B cell (primary cell): Measurements from ENCODE around the gene GPR146. TPM values are rescaled to one million over a fixed set of nuclear protein-coding genes. Genes with fewer than 3 reads are reported as not detected.
A peak's percentile ranks its signal among the peaks of the same experiment; 100 is the strongest.

Source experiments
- ATAC-seq: fragments of 200-7000 bp; cut with Tn5 transposase; one replicate; pipeline ENCODE4 v1.10.0; 2021; ENCODE audit warnings: low read depth, mild to moderate bottlenecking, moderate number of reproducible peaks, moderate library complexity
- CTCF ChIA-PET: fragments of 350-600 bp; sonication (Branson Sonifier 250); formaldehyde crosslinking; loops from one replicate; lab custom pipeline; 2021; ENCODE audit warnings: antibody characterized with exemption, inconsistent platforms; lab: Charles Lee
- POLR2A ChIA-PET: fragments of 350-600 bp; sonication (Branson Sonifier 250); formaldehyde crosslinking; loops from one replicate; lab custom pipeline; 2021; ENCODE audit warnings: antibody characterized with exemption; lab: Charles Lee
- DNase-seq: peaks from one replicate; pipeline ENCODE4 v3.0.0; 2013
- H2AFZ ChIP-seq: 2 replicates; pipeline ENCODE4 v1.6.1; 2012; ENCODE audit warnings: mild to moderate bottlenecking, low read depth, low read length; ENCODE audit not compliant: insufficient read depth, poor library complexity, severe bottlenecking
- H3K27ac ChIP-seq, 2 donors: 1 replicate in 1 of 2; 2 replicates in 1 of 2; pipeline ENCODE4 v1.5.1; 2012 to 2013; ENCODE audit warnings: low read length in 2 of 2, mild to moderate bottlenecking in 2 of 2, moderate library complexity in 1 of 2
- H3K27me3 ChIP-seq, 4 experiments: fragments of 200-600 bp in 1 of 4; sonication (generic) in 1 of 4; replicated peaks in 1 of 4; 1 replicate in 2 of 4; 2 replicates in 2 of 4; pipeline versions ENCODE4 v1.6.1 to v1.7.0; 2013 to 2016; ENCODE audit warnings: low read length in 3 of 4, mild to moderate bottlenecking in 2 of 4, mixed read lengths in 1 of 4, moderate library complexity in 1 of 4; ENCODE audit not compliant: insufficient read depth in 4 of 4, control insufficient read depth in 3 of 4; ENCODE audit errors: control extremely low read depth in 1 of 4
- H3K36me3 ChIP-seq, 2 experiments: replicated peaks in 1 of 2; 1 replicate in 1 of 2; 2 replicates in 1 of 2; pipeline versions ENCODE4 v1.6.1 to v1.7.1; 2013; ENCODE audit warnings: low read length in 1 of 2; ENCODE audit not compliant: insufficient read depth in 2 of 2, control insufficient read depth in 1 of 2; ENCODE audit errors: control extremely low read depth in 1 of 2, extremely low read depth in 1 of 2
- H3K4me1 ChIP-seq, 2 donors: fragments of 200-600 bp in 1 of 2; sonication (generic) in 1 of 2; 1 replicate in 1 of 2; 2 replicates in 1 of 2; pipeline versions ENCODE4 v1.5.1 to v1.6.1; 2013 to 2017; ENCODE audit warnings: low read length in 2 of 2; ENCODE audit not compliant: control insufficient read depth in 2 of 2, insufficient read depth in 2 of 2
- H3K4me2 ChIP-seq: replicated peaks from 2 replicates; pipeline ENCODE3; 2012; ENCODE audit warnings: mild to moderate bottlenecking, low read depth, low read length; ENCODE audit not compliant: poor library complexity, severe bottlenecking
- H3K4me3 ChIP-seq, 5 experiments: fragments of 200-600 bp in 1 of 5; sonication (generic) in 1 of 5; 1 replicate in 3 of 5; 2 replicates in 2 of 5; pipeline versions ENCODE4 v1.5.1 to v1.7.0; 2011 to 2016; ENCODE audit warnings: low read length in 4 of 5, mild to moderate bottlenecking in 4 of 5, low read depth in 2 of 5, control low read depth in 1 of 5, moderate library complexity in 1 of 5; ENCODE audit not compliant: insufficient read depth in 1 of 5; ENCODE audit errors: control extremely low read depth in 1 of 5, extremely low read depth in 1 of 5
- H3K79me2 ChIP-seq: fragments of 200-600 bp; sonication (generic); one replicate; pipeline ENCODE4 v1.6.0; 2016; ENCODE audit warnings: low read length; ENCODE audit not compliant: control insufficient read depth, insufficient read depth
- H3K9ac ChIP-seq: fragments of 200-600 bp; sonication (generic); 2 replicates; pipeline ENCODE4 v1.6.1; 2017; ENCODE audit warnings: mild to moderate bottlenecking, low read length, moderate library complexity
- H3K9me3 ChIP-seq, 3 donors: one replicate each; pipeline versions ENCODE4 v1.6.1 to v1.7.1; 2013; ENCODE audit warnings: low read length in 2 of 3; ENCODE audit not compliant: control insufficient read depth in 2 of 3, insufficient read depth in 1 of 3; ENCODE audit errors: control extremely low read depth in 1 of 3
- H4K20me1 ChIP-seq: 2 replicates; pipeline ENCODE4 v1.6.0; 2012; ENCODE audit warnings: mild to moderate bottlenecking, low read length; ENCODE audit not compliant: insufficient read depth, control insufficient read depth, poor library complexity, severe bottlenecking
- H3K27ac Mint-ChIP-seq: one replicate; pipeline ENCODE4 v1.8.0; 2021; ENCODE audit warnings: mixed read lengths
- H3K27me3 Mint-ChIP-seq: one replicate; pipeline ENCODE4 v1.8.0; 2021; ENCODE audit warnings: mixed read lengths
- H3K4me1 Mint-ChIP-seq: one replicate; pipeline ENCODE4 v1.8.0; 2021; ENCODE audit warnings: mixed read lengths
- H3K4me3 Mint-ChIP-seq: one replicate; pipeline ENCODE4 v1.8.0; 2021; ENCODE audit warnings: mixed read lengths
- H3K9me3 Mint-ChIP-seq: one replicate; pipeline ENCODE4 v1.8.0; 2022; ENCODE audit warnings: mixed read lengths; ENCODE audit not compliant: insufficient read depth
- CTCF ChIP-seq: fragments of 200-600 bp; IDR thresholded peaks from one replicate; pipeline ENCODE4 v1.8.0; 2022; ENCODE audit warnings: antibody characterized with exemption, mild to moderate bottlenecking
- EZH2 ChIP-seq: IDR thresholded peaks from 2 replicates; pipeline ENCODE4 v1.6.1; 2012; ENCODE audit warnings: borderline replicate concordance, low read depth, mild to moderate bottlenecking, moderate library complexity, low read length; ENCODE audit not compliant: insufficient read depth, poor library complexity, severe bottlenecking
- WGBS: methylation state at CpG from one replicate; pipeline ENCODE4 v1.1.5; 2013; ENCODE audit warnings: missing lambda C conversion rate; ENCODE audit not compliant: insufficient coverage; 5-methylcytosine and 5-hydroxymethylcytosine counted together
- intact Hi-C: fragments of 100-400 bp; cut with micrococcal nuclease; formaldehyde crosslinking; loops from one replicate; pipeline ENCODE4 v1.10.0; 2022
- polyA plus RNA-seq: library from polyadenylated mRNA; depleted of rRNA; stranded (reverse); fragments of >200 nt; gene quantifications from 2 replicates; pipeline ENCODE4 v1.2.3, GENCODE V29; 2012
- total RNA-seq, 2 donors: library from RNA; stranded (reverse); fragments of 120-200 nt in 1 of 2; gene quantifications; 1 replicate in 1 of 2; 2 replicates in 1 of 2; pipeline versions ENCODE4 v1.2.3 to v1.2.4, GENCODE V29; 2013 to 2022

GPR146 gene
- total and polyA plus RNA-seq, 2 donors (not counting 1 experiment from before 2014, with no cell fraction given): 4.2 to 45.4 TPM

- Mint-ChIP-seq H3K27me3 (peaks cover 25% of the 10 kb centered on the region), H3K4me3 (peak overlapping the region; percentile 47), H3K9me3 (no peaks in the 10 kb centered on the region), H3K4me1 (peaks cover 56% of the 10 kb centered on the region), H3K27ac (peak overlapping the region; percentile 59)
- Histone ChIP-seq H3K9me3 (peaks cover 0 to 19% (median 0%) of the 10 kb centered on the region in 3 donors), H2AFZ (no peak overlapping the region), H3K9ac (no peak overlapping the region), H3K36me3 (no peaks in the 10 kb centered on the region), H3K27me3 (peaks cover 0 to 46% (median 17%) of the 10 kb centered on the region in 4 experiments), H3K4me3 (no peak overlapping the region), H3K4me1 (peaks cover 37 to 49% of the 10 kb centered on the region in 2 donors), H3K4me2 (no peak overlapping the region), H3K27ac (no peak overlapping the region), H4K20me1 (peaks cover 48% of the 10 kb centered on the region), H3K79me2 (no peaks in the 10 kb centered on the region)
- DNase-seq (no peak), ATAC-seq (no peak)
- TF ChIP-seq EZH2: no peak
- TF ChIP-seq CTCF: no peak
- ChIA-PET POLR2A (interaction anchor here (0.8 to 4.4 kb wide), 3 partner anchors 18 to 70 kb away, joined by 3 to 47 read pairs (median 3); no protein-coding TSS in a partner anchor), CTCF (interaction anchor here (3.2 to 16.5 kb wide), 4 partner anchors 40 to 89 kb away, joined by 23 to 496 read pairs (median 49); partner anchors contain the start of gene COX19)
- 97% methylated on average over 21 of the region's 21 CpGs for WGBS
- intact Hi-C loops: loop anchor here (10.0 kb wide), 1 partner anchor 149 kb away; no protein-coding TSS in a partner anchor
Observed at GRCh38 chr7:1063361-1063760, 19.0 kb downstream of the GPR146 start.

GRCh38 chr7:1064581-1064980 lies 20.2 kb downstream of the GPR146 start:
- TF ChIP-seq CTCF (no peak), EZH2 (no peak)
- Histone ChIP-seq H2AFZ (no peak overlapping the region), H3K4me1 (peaks cover 37 to 49% of the 10 kb centered on the region in 2 donors), H4K20me1 (peaks cover 43% of the 10 kb centered on the region), H3K4me3 (no peak overlapping the region), H3K4me2 (no peak overlapping the region), H3K27ac (no peak overlapping the region), H3K36me3 (no peaks in the 10 kb centered on the region), H3K27me3 (peaks cover 0 to 42% (median 17%) of the 10 kb centered on the region in 4 experiments), H3K9me3 (peaks cover 0 to 16% (median 0%) of the 10 kb centered on the region in 3 donors), H3K79me2 (no peaks in the 10 kb centered on the region), H3K9ac (no peak overlapping the region)
- POLR2A ChIA-PET: interaction anchor here (1.1 to 4.4 kb wide), 4 partner anchors 19 to 71 kb away, joined by 3 to 47 read pairs (median 5); no protein-coding TSS in a partner anchor
- WGBS: 91% methylated on average over 10 of the region's 13 CpGs
- no peak for ATAC-seq
- DNase-seq: no peak
- intact Hi-C loops: loop anchor here (10.0 kb wide), 1 partner anchor 150 kb away; no protein-coding TSS in a partner anchor
- peaks cover 18% of the 10 kb centered on the region for H3K27me3 Mint-ChIP-seq
- H3K4me3 Mint-ChIP-seq: no peak overlapping the region
- no peak overlapping the region for H3K27ac Mint-ChIP-seq
- no peaks in the 10 kb centered on the region for H3K9me3 Mint-ChIP-seq
- H3K4me1 Mint-ChIP-seq: peaks cover 51% of the 10 kb centered on the region
- CTCF ChIA-PET: interaction anchor here (1.5 to 16.5 kb wide), 17 partner anchors 10 to 345 kb away, joined by 4 to 496 read pairs (median 17); partner anchors contain the start of genes COX19 and GPR146
